HG03378 (cell line): Measurements from ENCODE around the gene CTBP2.
"Not testable (repeated sequence)": the region's sequence is repeated elsewhere in the genome, so short reads cannot be mapped to it uniquely, and the experiment has no call there.

Experiments used
- ATAC-seq: cut with Tn5 transposase; IDR thresholded peaks from one replicate; pipeline ENCODE4 v1.9.1; 2021; ENCODE audit warnings: mild to moderate bottlenecking, moderate library complexity; ENCODE audit not compliant: unreplicated experiment

The CTBP2 gene

DNA sequence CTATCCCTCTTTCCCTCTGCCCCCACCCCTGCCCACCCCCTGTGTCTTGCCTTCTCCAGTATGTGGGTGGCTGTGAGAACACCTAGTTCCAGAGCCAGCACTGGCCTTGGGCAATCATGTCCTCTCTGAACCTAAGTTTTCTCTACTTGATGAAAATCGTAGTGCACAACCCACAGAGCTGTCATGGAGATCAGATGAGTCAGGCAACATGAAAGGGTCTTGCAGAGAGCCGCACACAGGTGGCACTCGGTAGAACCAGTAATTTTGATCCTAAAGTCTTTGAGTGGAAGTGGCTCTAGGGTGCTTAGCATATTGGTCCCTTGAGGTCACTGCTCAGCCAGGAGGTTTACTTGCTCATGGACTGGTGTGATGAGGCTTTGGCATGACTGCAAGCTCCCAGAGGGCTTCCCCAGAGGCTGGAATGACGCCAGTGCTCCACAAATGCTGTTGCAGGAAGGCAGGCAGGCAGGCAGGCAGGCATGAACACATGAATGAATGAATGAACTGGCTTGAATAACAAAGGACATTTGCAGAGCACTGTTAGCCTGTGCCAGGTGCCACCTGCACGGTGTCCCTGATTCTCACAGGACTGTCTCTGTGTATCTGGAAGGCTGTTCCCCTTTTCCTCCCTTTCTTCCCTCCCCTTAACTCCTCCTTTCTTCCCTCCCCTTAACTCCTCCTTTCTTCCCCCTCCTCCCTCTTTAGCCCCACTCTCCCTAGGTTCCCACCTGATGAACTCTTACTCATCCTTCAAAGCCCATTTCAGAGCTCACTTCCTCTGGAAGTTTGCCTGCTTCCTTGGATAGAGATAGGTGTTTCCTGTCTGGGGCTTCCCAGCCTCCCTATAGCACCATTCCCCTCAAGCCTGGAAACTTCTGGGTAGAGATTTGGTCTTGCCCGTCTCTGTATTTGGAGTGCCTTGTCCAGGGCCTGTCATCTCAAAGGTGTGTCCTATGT lies 27.2 kb upstream of the CTBP2 start:
- ATAC-seq, result no peak

DNA sequence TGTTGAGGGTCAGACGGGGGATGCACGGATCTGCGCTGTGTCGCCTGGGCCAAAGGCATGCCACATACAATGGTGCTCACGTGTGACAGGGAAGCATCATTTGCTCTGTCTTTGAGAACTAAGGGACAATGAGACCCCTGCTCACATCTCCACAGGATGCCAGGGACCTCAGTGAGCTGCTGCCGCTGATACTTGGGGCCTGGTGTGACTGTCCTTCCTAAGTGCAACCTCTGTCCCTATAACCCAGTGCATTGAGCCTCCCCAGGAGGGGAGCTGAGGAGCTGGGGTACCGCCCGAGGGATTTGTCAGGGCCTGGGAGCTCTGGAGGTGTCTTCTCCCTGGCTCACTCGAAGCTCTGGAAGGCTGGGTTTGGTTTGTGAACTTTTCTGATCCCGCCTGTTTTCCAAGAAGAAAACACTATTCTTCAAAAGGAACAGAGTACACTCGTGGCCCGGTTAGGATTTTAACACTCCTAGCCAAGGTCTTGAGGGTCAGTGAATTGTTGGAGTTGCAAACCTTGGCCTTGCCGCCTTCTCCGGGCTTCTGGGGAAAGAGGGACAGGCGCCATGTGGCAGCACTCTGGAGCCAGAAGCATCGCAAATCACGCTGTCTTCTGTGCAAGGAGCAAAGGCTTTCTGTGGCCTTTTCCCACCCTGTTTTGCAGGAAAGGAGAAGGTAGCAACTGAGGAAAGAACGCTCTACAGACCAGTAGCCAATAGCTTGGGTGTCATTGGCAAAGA lies 26.2 kb upstream of the CTBP2 start:
- ATAC-seq, result no peak

DNA sequence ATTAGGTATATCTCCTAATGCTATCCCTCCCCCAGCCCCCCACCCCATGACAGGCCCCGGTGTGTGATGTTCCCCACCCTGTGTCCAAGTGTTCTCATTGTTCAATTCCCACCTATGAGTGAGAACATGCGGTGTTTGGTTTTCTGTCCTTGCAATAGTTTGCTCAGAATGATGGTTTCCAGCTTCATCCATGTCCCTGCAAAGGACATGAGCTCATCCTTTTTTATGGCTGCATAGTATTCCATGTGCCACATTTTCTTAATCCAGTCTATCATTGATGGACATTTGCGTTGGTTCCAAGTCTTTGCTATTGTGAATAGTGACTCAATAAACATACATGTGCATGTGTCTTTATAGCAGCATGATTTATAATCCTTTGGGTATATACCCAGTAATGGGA lies 18.7 kb upstream of the CTBP2 start:
- ATAC-seq, result not testable (repeated sequence)

DNA sequence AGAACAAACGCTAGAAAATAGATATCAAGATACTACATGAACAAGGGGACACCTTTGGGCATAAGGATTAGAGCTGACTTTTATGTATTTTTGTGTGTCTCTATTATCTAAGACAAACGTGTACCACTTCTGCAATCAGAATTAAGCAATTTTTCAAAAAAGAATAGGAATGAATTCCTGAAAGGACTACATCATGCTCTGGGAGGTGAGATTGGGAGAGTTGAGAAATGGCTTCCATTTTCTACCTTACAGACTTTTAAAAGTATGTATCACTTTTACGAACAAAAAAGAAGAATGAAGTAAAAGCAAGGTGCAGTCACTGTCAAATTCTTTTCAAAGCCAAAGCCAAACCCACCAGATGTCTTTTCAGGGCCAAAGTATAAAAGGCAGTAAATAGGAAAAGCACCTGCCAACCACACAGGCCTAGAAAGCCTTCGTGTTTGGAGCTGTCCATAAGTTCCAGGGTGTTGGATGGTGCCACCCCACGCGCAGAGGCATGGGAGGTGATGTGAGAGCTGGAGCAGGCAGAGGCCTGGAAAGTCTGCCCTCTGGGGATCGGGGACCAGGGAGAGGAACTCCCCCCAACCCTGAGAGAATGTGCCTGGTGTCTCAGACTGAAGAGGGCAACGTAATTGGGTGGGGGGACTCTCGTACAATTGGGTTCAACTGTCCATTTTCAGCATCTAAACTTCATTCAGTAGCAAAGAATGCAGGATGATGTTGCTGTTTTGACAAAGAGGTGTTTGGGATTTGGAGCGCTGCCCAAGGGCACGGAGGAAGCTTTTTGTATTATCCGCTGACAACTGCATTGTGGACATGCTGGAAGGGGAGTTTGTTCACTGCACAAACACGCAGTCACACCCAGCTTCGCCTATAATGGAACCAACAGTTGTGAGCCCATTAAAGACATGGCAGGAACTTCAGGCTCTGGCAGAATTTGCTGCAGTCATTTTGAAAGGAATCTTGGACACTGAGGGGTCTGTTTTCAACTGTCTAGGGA lies 17.6 kb upstream of the CTBP2 start:
- ATAC-seq, result no peak

GRCh38 chr10:125175807-125176206 lies 15.4 kb upstream of the CTBP2 start:
- no peak for ATAC-seq

- ATAC-seq, result no peak
Measured at GRCh38 chr10:125174360-125174759, 14.0 kb upstream of the CTBP2 start.

GRCh38 chr10:125172694-125173093 lies 12.3 kb upstream of the CTBP2 start:
- ATAC-seq, result no peak

GRCh38 chr10:125171402-125172306 lies 11.3 kb upstream of the CTBP2 start:
- no peak for ATAC-seq

DNA sequence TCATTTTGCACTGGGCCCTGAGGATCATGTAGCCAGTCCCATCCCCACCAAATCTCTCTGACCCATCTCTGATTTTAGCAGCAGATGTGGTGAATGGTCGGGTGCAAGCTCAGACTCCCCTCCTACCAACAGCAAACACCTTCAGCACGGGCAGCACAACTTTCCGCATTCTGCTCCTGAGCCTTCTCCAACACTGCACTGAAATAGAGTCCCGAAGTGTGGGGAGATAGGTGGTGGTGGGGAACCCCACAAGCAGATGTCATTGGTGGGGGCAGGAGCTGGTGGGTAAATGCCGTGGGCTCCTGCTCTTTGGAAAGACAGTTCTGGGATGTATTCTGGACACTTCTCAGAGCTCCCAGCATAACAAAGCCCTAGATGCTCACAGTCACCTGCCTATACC lies 9.6 kb upstream of the CTBP2 start:
- no peak for ATAC-seq

- no peak for ATAC-seq
Measured at GRCh38 chr10:125169279-125169678, 8.9 kb upstream of the CTBP2 start.

DNA sequence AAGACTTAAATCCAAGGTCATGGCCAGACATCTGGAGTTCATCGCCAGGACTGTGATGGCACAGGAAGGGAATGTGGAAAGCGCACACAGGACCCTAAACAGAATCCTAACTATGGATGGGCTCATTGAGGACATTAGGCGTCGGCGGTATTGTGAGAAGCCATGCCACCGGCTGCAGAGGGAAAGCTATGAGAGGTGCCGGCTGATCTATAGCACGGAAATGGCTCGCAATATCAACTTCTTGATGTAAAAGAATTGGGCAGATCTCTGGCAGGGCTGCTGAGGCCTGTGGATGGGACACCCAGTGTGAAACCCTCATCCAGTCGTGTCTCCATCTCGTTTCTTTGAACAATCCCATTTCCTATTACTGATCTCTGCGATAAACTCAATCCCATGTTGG lies 6.3 kb upstream of the CTBP2 start:
- ATAC-seq, result no peak

GRCh38 chr10:125165584-125166573 lies 5.5 kb upstream of the CTBP2 start:
- no peak for ATAC-seq

GRCh38 chr10:125164421-125164820 lies 4.1 kb upstream of the CTBP2 start:
- ATAC-seq, result no peak

DNA sequence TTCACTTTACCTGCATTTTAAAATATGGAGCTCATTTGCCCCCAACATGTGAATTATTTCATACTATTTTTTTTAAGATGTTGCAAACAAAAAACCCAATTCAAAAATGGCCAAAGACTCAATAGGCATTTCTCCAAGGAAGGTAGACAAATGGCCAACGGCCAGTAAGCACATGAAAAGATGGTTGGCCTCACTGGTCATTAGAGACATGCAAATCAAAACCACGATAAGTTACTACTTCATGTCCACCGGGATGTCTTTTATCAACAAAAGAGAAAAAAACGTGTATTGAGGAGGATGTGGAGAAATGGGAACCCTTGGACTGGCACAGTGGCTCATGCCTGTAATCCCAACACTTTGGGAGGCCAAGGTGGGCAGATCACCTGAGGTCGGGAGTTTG lies 3.4 kb upstream of the CTBP2 start:
- ATAC-seq, result no peak

- ATAC-seq, result not testable (repeated sequence)
Measured at GRCh38 chr10:125163312-125163711, 2.9 kb upstream of the CTBP2 start.

DNA sequence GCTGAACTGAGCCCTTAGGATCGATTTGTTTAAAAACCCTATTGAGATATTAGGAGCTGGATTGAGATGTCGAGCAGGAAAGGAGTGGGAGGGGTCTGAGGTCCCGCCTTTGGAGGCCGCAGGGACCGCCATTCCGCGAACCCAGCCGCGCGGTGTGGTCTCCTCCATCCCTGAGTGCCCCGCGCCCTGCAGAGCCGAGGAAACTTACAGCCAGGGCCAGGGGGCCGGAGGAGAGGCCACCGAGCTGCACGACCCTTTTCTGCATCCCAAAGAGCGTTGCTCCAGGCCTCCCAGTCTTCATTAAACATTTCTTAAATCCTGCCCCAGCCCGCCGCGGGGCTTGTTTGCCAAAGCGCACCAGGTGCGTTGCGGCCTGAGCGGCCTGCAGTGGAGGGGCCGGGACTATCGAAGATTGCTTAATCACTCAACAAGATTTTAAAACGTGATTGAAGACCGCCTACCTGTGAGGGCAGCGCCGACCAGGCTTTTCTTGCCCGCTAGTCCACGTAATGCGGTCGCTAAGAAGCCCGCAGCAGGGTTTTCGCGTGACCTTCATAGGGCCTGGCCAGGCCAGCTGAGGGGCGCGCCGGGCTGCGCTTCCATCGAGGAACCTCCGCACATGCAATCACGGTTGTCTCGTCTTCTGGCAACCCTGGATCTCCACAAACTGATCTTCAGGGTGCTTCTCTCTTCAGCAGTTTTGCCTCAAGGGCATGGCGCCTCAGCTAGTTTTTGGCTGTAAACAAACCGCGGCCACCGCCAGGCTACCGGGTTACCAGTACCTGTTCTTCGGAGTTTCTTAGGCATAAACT lies 2.0 kb upstream of the CTBP2 start:
- no peak for ATAC-seq

GRCh38 chr10:125161707-125162119 lies 1.4 kb upstream of the CTBP2 start:
- ATAC-seq, result no peak
